Aorta (tissue), 5 donors: ENCODE measurements around the gene PAEP. TPM values are rescaled to one million over a fixed set of nuclear protein-coding genes. Genes with fewer than 3 reads are reported as not detected.
"Not testable (repeated sequence)": the region's sequence is repeated elsewhere in the genome, so short reads cannot be mapped to it uniquely, and the experiment has no call there.

Source experiments
- ATAC-seq: fragments of 200-7000 bp; cut with Tn5 transposase; one replicate; pipeline ENCODE4 v1.9.1; 2022; ENCODE audit warnings: moderate library complexity; ENCODE audit not compliant: low FRiP score
- DNase-seq, 2 donors: peaks; one replicate each; pipeline ENCODE4 v3.0.0-alpha.2; 2020
- H3K27ac ChIP-seq, 2 donors: one replicate each; pipeline ENCODE4 v1.5.1; 2013; ENCODE audit warnings: low read length in 2 of 2, mild to moderate bottlenecking in 2 of 2, moderate library complexity in 2 of 2, control low read depth in 1 of 2, inconsistent platforms in 1 of 2, low read depth in 1 of 2
- H3K27me3 ChIP-seq, 2 donors: one replicate each; pipeline ENCODE4 v1.6.1; 2013; ENCODE audit warnings: control low read depth in 1 of 2, low read length in 1 of 2, mild to moderate bottlenecking in 1 of 2, moderate library complexity in 1 of 2; ENCODE audit not compliant: insufficient read depth in 2 of 2, control insufficient read depth in 1 of 2
- H3K36me3 ChIP-seq, 2 donors: one replicate each; pipeline ENCODE4 v1.6.1; 2013; ENCODE audit warnings: control low read depth in 1 of 2, low read length in 1 of 2, mild to moderate bottlenecking in 1 of 2; ENCODE audit not compliant: insufficient read depth in 2 of 2, control insufficient read depth in 1 of 2
- H3K4me1 ChIP-seq, 2 donors: one replicate each; pipeline ENCODE4 v1.6.1; 2013; ENCODE audit warnings: low read length in 2 of 2, control low read depth in 1 of 2, mild to moderate bottlenecking in 1 of 2, moderate library complexity in 1 of 2; ENCODE audit not compliant: insufficient read depth in 2 of 2, control insufficient read depth in 1 of 2
- H3K4me3 ChIP-seq, 2 donors: one replicate each; pipeline ENCODE4 v1.5.1; 2013; ENCODE audit warnings: low read length in 2 of 2, control low read depth in 1 of 2, mild to moderate bottlenecking in 1 of 2
- H3K9me3 ChIP-seq: one replicate; pipeline ENCODE4 v1.6.1; 2013; ENCODE audit warnings: mild to moderate bottlenecking, low read length; ENCODE audit not compliant: control insufficient read depth
- WGBS, 2 donors: extraction: QIAGEN DNeasy Blood & Tissue Kit; methylation state at CpG; one replicate each; pipeline ENCODE4 v1.1.7; 2013; 5-methylcytosine and 5-hydroxymethylcytosine counted together
- intact Hi-C, 2 donors: fragments of 100-400 bp; cut with DNase I; formaldehyde crosslinking; loops; one replicate each; pipeline versions ENCODE4 v1.14.2 to v1.15.0; 2022
- polyA plus RNA-seq, 2 donors: library from polyadenylated mRNA; stranded (reverse); fragments of 200-250 nt; gene quantifications; one replicate each; pipeline ENCODE4 v1.2.3, GENCODE V29; 2013
- total RNA-seq, 2 donors: library from RNA; stranded (reverse); fragmentation: NEBNext Ultra II Directional; extraction: Animal tissue kit (Norgen Biotek cat#: 25700); gene quantifications; one replicate each; pipeline ENCODE4 v1.2.1, GENCODE V29; 2021
- donor health status: healthy with polysubstance abuse.
- donor health status: Bipolar disorder and iron deficiency.
- donor health status: DM: no; HTN: no; CAD: no.
- donor health status: DM: no; HTN: no; CAD: no.
- donor health status: DM: yes; HTN: yes; CAD: no.

The PAEP gene
- total and polyA plus RNA-seq, 4 donors, result not detected

GRCh38 chr9:135547756-135548736 lies 13.5 kb upstream of the PAEP start:
- H3K36me3 ChIP-seq, result no peaks in the 10 kb centered on the region
- intact Hi-C loops, result no loop called here
- no peak overlapping the region for H3K27ac ChIP-seq
- no peak for DNase-seq
- WGBS, 2 donors, result 83 to 87% methylated on average over 28 of the region's 28 CpGs
- H3K4me3 ChIP-seq, result no peak overlapping the region
- no peaks in the 10 kb centered on the region for H3K4me1 ChIP-seq
- no peak for ATAC-seq
- peaks cover 1% of the 10 kb centered on the region for H3K9me3 ChIP-seq
- H3K27me3 ChIP-seq, result no peaks in the 10 kb centered on the region

GRCh38 chr9:135549478-135550343 lies 11.8 kb upstream of the PAEP start:
- H3K4me3 ChIP-seq, H3K4me1 ChIP-seq, H3K27ac ChIP-seq, H3K9me3 ChIP-seq, H3K27me3 ChIP-seq, intact Hi-C loops, H3K36me3 ChIP-seq, ATAC-seq, DNase-seq: not testable (repeated sequence)
- WGBS, 2 donors, result 85 to 86% methylated on average over 23 to 28 of the region's 28 CpGs

GRCh38 chr9:135550344-135550918 lies 11.1 kb upstream of the PAEP start:
- no peaks in the 10 kb centered on the region for H3K4me1 ChIP-seq
- no peaks in the 10 kb centered on the region for H3K36me3 ChIP-seq
- no peak overlapping the region for H3K4me3 ChIP-seq
- no peak overlapping the region for H3K27ac ChIP-seq
- peaks cover 1% of the 10 kb centered on the region for H3K9me3 ChIP-seq
- no peak for ATAC-seq
- 71 to 73% methylated on average over 17 of the region's 17 CpGs for WGBS, 2 donors
- no peaks in the 10 kb centered on the region for H3K27me3 ChIP-seq
- DNase-seq, result no peak
- intact Hi-C loops, result no loop called here

- Histone ChIP-seq H3K4me1 (no peaks in the 10 kb centered on the region), H3K4me3 (no peak overlapping the region), H3K27me3 (no peaks in the 10 kb centered on the region), H3K27ac (no peak overlapping the region), H3K36me3 (no peaks in the 10 kb centered on the region), H3K9me3 (peaks cover 2% of the 10 kb centered on the region)
- no peak for ATAC-seq
- intact Hi-C loops, result no loop called here
- WGBS, 2 donors, result 65 to 71% methylated on average over 14 of the region's 14 CpGs
- no peak for DNase-seq
Measured at GRCh38 chr9:135551031-135551430, 10.5 kb upstream of the PAEP start.

GRCh38 chr9:135551456-135551855 lies 10.1 kb upstream of the PAEP start:
- no peaks in the 10 kb centered on the region for H3K4me1 ChIP-seq
- no peak overlapping the region for H3K4me3 ChIP-seq
- DNase-seq (no peak), ATAC-seq (no peak)
- no peak overlapping the region for H3K27ac ChIP-seq
- intact Hi-C loops, result no loop called here
- no peaks in the 10 kb centered on the region for H3K36me3 ChIP-seq
- no peaks in the 10 kb centered on the region for H3K27me3 ChIP-seq
- peaks cover 2% of the 10 kb centered on the region for H3K9me3 ChIP-seq
- 88 to 90% methylated on average over 13 of the region's 13 CpGs for WGBS, 2 donors

- intact Hi-C loops, result no loop called here
- no peaks in the 10 kb centered on the region for H3K27me3 ChIP-seq
- H3K36me3 ChIP-seq, result no peaks in the 10 kb centered on the region
- H3K4me1 ChIP-seq, result no peaks in the 10 kb centered on the region
- WGBS, 2 donors, result 78% methylated on average over 18 of the region's 18 CpGs
- H3K27ac ChIP-seq, result no peak overlapping the region
- ATAC-seq (no peak), DNase-seq (no peak)
- H3K9me3 ChIP-seq, result peaks cover 2% of the 10 kb centered on the region
- H3K4me3 ChIP-seq, result no peak overlapping the region
Measured at GRCh38 chr9:135552021-135552697, 9.4 kb upstream of the PAEP start.

GRCh38 chr9:135552698-135553171 lies 8.8 kb upstream of the PAEP start:
- DNase-seq, result no peak
- intact Hi-C loops, result no loop called here
- Histone ChIP-seq H3K4me1 (no peaks in the 10 kb centered on the region), H3K9me3 (peaks cover 2% of the 10 kb centered on the region), H3K36me3 (no peaks in the 10 kb centered on the region), H3K27me3 (no peaks in the 10 kb centered on the region), H3K4me3 (no peak overlapping the region), H3K27ac (no peak overlapping the region)
- no peak for ATAC-seq
- 87% methylated on average over 17 to 19 of the region's 19 CpGs for WGBS, 2 donors

- peaks cover 2% of the 10 kb centered on the region for H3K9me3 ChIP-seq
- intact Hi-C loops, result no loop called here
- 77 to 81% methylated on average over 4 of the region's 4 CpGs for WGBS, 2 donors
- no peak overlapping the region for H3K4me3 ChIP-seq
- H3K27me3 ChIP-seq, result no peaks in the 10 kb centered on the region
- no peak for ATAC-seq
- no peak for DNase-seq
- no peak overlapping the region for H3K27ac ChIP-seq
- no peaks in the 10 kb centered on the region for H3K4me1 ChIP-seq
- no peaks in the 10 kb centered on the region for H3K36me3 ChIP-seq
Measured at GRCh38 chr9:135554718-135555117, 6.8 kb upstream of the PAEP start.
